T-helper 2 cell treated with Interferon-gamma antibody and Interleukin-4, amounts not matched to agents 5 μg/mL and 100 μg/mL, for 36 hours (primary cell): ENCODE data around the gene CELF2.
"Not testable (repeated sequence)": the region's sequence is repeated elsewhere in the genome, so short reads cannot be mapped to it uniquely, and the experiment has no call there.

Experiments used
- DNase-seq: peaks from one replicate; pipeline ENCODE4 v3.0.0; 2021; ENCODE audit warnings: low spot score
- H3K27ac Mint-ChIP-seq: one replicate; pipeline ENCODE4 v1.8.0; 2021; ENCODE audit warnings: mild to moderate bottlenecking, mixed read lengths
- H3K27me3 Mint-ChIP-seq: one replicate; pipeline ENCODE4 v1.8.0; 2021; ENCODE audit warnings: low read depth, mixed read lengths
- H3K36me3 Mint-ChIP-seq: one replicate; pipeline ENCODE4 v1.8.0; 2021; ENCODE audit warnings: low read depth, mixed read lengths
- H3K4me1 Mint-ChIP-seq: one replicate; pipeline ENCODE4 v1.8.0; 2021; ENCODE audit warnings: low read depth, mixed read lengths
- H3K4me3 Mint-ChIP-seq: one replicate; pipeline ENCODE4 v1.8.0; 2022; ENCODE audit warnings: mild to moderate bottlenecking, moderate library complexity, mixed read lengths
- H3K9me3 Mint-ChIP-seq: one replicate; pipeline ENCODE4 v1.8.0; 2021; ENCODE audit warnings: mixed read lengths

Gene CELF2

DNA sequence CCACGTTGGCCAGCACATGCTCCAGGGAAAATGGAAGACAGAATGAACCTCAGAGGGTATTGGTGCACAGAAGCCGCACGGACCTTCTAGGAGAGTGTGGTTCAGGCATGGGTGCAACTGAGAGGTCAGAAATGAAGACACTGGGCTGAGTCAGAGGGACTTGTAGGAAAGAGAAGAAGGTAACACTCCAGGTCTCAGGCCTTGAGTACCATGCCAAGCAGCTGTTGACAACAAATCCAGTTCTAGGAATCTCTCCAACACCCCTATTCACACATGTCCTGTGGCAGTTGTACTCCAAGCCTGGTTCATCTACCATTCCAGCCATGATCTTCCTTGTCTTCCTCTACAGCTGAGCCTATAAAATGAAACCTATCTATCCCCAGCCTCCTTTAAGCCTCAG, 342.2 kb downstream of the CELF2 start:
- DNase-seq, result no peak
- H3K9me3 Mint-ChIP-seq, result no peaks in the 10 kb centered on the region
- H3K27me3 Mint-ChIP-seq, result no peaks in the 10 kb centered on the region
- H3K4me3 Mint-ChIP-seq, result no peak overlapping the region
- H3K27ac Mint-ChIP-seq, result no peak overlapping the region
- no peaks in the 10 kb centered on the region for H3K4me1 Mint-ChIP-seq
- H3K36me3 Mint-ChIP-seq, result no peaks in the 10 kb centered on the region

DNA sequence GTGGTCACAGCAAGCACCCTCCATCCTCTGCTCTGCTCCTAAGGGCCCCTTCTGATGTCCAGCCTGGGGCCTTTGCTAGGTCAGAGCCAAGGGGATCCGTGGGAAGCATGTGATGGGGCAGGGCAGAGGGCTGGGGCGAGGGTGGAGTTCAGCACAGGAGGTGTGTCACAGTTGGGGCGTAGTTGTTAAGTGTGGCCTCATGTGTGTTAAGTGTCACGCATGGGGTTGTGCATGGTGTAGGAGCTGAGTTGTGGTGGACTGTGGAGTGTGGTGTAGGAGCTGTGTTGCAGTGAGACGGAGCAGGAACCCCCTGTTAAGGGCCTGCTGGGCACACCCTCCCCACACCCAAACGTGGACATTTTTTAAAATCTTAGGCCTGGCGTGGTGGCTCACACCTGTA, 345.8 kb downstream of the CELF2 start:
- no peaks in the 10 kb centered on the region for H3K27me3 Mint-ChIP-seq

DNA sequence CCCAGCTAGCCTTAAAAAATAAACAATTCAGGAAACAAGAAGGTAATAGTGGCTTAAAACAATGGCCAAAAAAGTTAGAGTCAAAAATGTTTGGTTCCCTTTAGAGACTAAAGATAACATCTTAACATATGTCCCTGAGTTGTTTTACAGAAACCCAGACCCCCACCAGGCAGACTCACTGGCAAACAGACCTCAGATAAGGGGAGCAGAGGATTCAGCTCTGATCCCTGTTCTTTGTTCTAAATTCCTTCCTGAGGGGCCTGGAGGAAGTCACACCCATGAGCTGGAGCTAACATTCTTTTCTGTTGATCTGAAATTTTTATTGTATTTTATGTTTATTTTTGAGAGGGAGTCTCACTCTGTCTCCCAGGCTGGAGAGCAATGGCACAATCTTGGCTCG, 346.6 kb downstream of the CELF2 start:
- no peak overlapping the region for H3K4me3 Mint-ChIP-seq
- H3K27me3 Mint-ChIP-seq, result no peaks in the 10 kb centered on the region
- H3K4me1 Mint-ChIP-seq, result peaks cover 6% of the 10 kb centered on the region
- no peaks in the 10 kb centered on the region for H3K36me3 Mint-ChIP-seq
- no peak overlapping the region for H3K27ac Mint-ChIP-seq
- DNase-seq, result no peak
- H3K9me3 Mint-ChIP-seq, result no peaks in the 10 kb centered on the region

More for the DNA sequence above, 345.8 kb downstream of the CELF2 start:
- Mint-ChIP-seq H3K27ac (no peak overlapping the region), H3K4me1 (peaks cover 6% of the 10 kb centered on the region), H3K9me3 (no peaks in the 10 kb centered on the region), H3K4me3 (no peak overlapping the region), H3K36me3 (no peaks in the 10 kb centered on the region)
- no peak for DNase-seq

DNA sequence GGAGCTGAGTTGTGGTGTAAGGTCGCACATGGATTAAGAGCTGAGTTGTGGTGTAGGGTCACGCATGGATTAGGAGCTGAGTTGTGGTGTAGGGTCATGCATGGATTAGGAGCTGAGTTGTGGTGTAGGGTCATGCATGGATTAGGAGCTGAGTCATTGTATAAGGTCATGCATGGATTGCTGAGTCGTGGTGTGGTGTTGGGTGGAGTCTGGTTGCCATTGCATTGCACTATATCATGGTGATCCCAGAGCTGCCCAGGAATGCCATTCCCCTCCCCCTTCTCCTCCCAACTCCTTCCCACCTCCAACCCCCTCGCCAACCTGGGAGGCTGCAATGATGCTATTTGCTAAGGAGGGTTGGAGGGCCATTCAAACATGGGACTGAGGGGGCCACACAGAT, 349.2 kb downstream of the CELF2 start:
- H3K9me3 Mint-ChIP-seq, DNase-seq, H3K4me3 Mint-ChIP-seq, H3K36me3 Mint-ChIP-seq, H3K27me3 Mint-ChIP-seq, H3K27ac Mint-ChIP-seq, H3K4me1 Mint-ChIP-seq: not testable (repeated sequence)

DNA sequence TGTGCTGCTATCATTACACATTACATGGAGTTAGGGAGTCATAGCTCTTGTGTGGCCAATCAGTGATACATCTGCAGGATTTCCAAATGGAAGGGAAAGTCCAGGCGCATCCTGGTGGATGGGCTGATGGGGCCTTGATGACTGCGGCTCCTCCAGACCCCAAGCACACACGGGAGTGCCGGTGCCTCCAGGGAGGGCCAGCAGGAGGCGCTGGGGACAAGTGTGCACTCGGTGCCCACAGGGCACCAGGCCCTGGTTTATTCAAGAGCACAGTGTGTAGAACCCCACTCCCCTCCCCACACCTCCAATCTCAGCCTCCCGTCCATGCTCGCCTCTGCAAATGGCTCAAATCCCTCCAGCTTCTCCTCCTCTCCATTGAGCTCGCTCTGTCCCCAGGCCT, 349.8 kb downstream of the CELF2 start:
- Mint-ChIP-seq H3K27me3 (no peaks in the 10 kb centered on the region), H3K9me3 (no peaks in the 10 kb centered on the region), H3K4me1 (peaks cover 6% of the 10 kb centered on the region), H3K36me3 (no peaks in the 10 kb centered on the region), H3K27ac (no peak overlapping the region), H3K4me3 (no peak overlapping the region)
- no peak for DNase-seq

DNA sequence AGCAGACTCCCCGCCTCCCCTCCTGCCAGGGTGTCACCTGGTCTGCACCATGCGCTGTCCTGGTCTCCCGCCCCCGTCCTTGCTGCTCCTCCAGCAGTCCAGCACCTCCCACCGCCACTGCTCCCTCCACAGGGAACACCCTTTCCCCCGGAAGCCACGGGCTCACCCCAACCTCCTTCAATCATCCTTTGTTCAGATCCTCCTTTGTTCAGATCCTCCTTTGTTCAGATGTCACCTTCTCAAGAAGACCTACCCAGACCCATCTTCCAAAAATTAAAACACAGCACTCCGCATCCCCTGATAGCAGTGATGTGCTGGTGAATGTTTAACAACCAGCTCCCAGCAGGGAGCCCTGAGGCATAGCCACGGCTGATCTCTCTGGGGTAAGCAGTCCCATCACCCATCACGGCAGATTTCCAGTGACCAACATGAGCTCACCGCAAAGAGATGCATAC, 356.1 kb downstream of the CELF2 start:
- Mint-ChIP-seq H3K4me1 (no peaks in the 10 kb centered on the region), H3K9me3 (no peaks in the 10 kb centered on the region), H3K27ac (no peak overlapping the region), H3K4me3 (no peak overlapping the region), H3K36me3 (no peaks in the 10 kb centered on the region), H3K27me3 (peaks cover 2% of the 10 kb centered on the region)
- DNase-seq, result no peak

DNA sequence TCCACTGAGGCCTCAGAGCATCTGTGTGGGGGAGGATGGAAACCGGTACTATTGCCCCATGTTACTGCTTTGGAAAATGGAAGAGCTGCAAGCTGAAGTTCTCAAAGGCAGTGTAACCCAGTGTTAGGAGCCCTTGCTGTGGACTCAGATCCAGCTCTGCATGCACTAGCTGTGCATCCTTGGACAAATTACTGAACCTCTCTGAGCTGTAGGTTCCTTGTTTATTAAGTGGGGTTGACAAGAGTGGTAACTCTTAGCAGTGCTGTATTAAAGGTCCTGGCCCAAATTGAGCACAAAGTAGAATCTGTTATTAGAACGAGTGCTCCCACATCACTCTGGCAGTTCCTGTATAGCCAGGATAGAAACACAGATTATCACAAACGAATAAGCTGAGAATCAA, 359.6 kb downstream of the CELF2 start:
- H3K27me3 Mint-ChIP-seq, result peaks cover 2% of the 10 kb centered on the region
- H3K4me1 Mint-ChIP-seq, result no peaks in the 10 kb centered on the region
- no peaks in the 10 kb centered on the region for H3K36me3 Mint-ChIP-seq
- no peak overlapping the region for H3K27ac Mint-ChIP-seq
- H3K9me3 Mint-ChIP-seq, result no peaks in the 10 kb centered on the region
- DNase-seq, result no peak
- no peak overlapping the region for H3K4me3 Mint-ChIP-seq

DNA sequence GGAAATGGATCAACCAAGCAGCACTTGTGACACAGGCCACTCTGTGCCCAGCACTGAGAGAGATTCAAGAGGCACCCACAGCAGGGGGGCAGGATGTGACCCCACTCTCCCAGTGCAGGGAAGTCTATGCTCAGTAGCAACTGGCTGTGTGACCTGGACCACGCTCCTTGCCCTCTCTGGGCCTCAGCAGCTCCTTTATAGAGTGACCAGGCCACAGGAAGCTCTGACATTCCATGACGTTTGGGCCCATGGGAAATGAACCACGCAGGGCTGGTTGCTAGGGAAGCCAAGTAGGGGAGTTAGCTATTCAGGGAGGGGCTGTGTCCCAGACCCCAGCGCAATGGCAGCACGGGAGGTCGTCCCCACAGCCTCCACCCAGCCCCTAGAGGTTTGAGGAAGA, 361.2 kb downstream of the CELF2 start:
- no peak overlapping the region for H3K27ac Mint-ChIP-seq
- no peaks in the 10 kb centered on the region for H3K36me3 Mint-ChIP-seq
- peaks cover 2% of the 10 kb centered on the region for H3K27me3 Mint-ChIP-seq
- no peak overlapping the region for H3K4me3 Mint-ChIP-seq
- H3K4me1 Mint-ChIP-seq, result no peaks in the 10 kb centered on the region
- no peak for DNase-seq
- no peaks in the 10 kb centered on the region for H3K9me3 Mint-ChIP-seq

DNA sequence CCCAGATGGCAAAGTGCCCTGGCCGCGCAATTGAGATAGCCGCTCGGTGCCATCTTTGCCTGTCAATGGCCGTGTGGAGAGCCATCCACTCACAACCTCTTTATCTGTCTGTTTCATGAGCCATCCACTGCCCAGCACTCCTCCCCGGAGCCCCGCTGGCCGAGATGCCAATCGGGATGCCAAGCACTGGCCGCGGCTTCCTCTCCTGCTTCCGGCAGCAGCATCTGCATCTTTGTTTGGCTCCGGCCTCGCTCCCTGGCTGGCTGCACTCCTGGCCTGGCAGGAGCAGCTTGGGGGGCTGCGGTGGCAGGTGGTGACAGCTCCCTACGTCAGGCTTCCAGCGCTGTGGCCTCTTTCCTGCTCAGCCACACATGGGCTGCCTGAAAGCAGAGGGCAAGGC, 362.1 kb downstream of the CELF2 start:
- Mint-ChIP-seq H3K4me1 (no peaks in the 10 kb centered on the region), H3K9me3 (no peaks in the 10 kb centered on the region), H3K4me3 (no peak overlapping the region), H3K36me3 (no peaks in the 10 kb centered on the region), H3K27me3 (peaks cover 8% of the 10 kb centered on the region), H3K27ac (no peak overlapping the region)
- no peak for DNase-seq

DNA sequence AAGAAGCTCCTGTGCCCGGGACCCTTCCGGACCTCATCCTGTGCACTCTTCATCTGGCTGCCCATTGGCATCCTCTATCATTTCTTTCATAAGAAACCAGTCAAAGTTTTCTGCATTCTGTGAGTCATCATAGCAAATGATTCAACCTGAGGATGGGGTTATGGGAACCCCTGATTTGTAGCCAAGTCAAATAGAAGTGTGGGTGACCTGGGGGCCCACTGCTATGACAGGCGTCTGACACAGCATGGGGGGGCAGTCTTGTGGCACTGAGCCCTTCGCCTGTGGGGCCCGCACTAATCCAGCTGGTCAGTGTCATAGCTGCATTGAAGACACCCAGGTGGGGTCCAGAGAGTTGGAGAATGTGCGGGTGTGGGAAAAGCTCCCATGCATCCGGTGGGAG, 363.4 kb downstream of the CELF2 start:
- no peak overlapping the region for H3K4me3 Mint-ChIP-seq
- no peak overlapping the region for H3K27ac Mint-ChIP-seq
- peaks cover 9% of the 10 kb centered on the region for H3K27me3 Mint-ChIP-seq
- H3K9me3 Mint-ChIP-seq, result no peaks in the 10 kb centered on the region
- no peaks in the 10 kb centered on the region for H3K4me1 Mint-ChIP-seq
- DNase-seq, result no peak
- no peaks in the 10 kb centered on the region for H3K36me3 Mint-ChIP-seq

DNA sequence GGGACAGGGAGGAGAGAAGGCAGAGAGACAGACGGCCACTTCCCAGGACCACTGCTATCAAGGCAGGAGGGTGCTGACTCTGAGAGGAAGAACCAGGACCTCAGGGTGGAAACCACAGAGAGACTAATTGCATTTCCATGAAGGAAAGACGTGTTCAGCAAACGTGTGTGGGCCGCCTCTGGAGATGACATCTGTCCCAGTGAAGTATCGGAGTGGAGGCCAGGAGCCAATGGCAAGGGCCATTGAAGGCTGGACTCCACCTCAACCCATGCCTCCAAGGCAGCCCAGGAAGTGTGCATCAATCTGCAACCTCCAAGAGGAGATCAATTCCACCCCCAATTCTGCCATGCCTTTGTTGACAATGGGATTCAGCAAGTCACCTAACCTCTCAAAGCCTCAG, 363.8 kb downstream of the CELF2 start:
- Mint-ChIP-seq H3K27me3 (peaks cover 9% of the 10 kb centered on the region), H3K27ac (no peak overlapping the region), H3K9me3 (no peaks in the 10 kb centered on the region), H3K4me3 (no peak overlapping the region), H3K36me3 (no peaks in the 10 kb centered on the region), H3K4me1 (no peaks in the 10 kb centered on the region)
- DNase-seq, result no peak

DNA sequence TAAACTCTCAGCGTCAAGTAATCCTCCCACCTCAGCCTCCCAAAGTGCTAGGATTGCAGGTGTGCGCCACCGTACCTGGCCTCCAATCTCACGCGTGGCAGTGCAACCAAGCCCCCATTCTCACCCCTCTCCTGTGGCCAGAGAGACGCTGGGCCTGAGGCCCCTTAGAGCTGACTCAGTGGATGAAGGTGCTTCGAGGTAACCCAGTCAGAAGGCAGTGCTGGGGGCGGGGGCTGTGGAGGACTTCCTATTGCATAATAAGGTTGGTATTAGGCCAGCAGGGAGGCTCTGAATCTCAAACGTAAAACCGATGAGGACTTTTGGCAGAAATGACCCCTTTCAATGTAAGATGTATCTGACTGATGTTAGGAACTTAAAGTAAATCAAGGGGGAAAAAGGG, 364.5 kb downstream of the CELF2 start:
- Mint-ChIP-seq H3K27me3 (peaks cover 9% of the 10 kb centered on the region), H3K27ac (no peak overlapping the region), H3K4me3 (no peak overlapping the region), H3K9me3 (no peaks in the 10 kb centered on the region), H3K36me3 (no peaks in the 10 kb centered on the region), H3K4me1 (no peaks in the 10 kb centered on the region)
- no peak for DNase-seq

DNA sequence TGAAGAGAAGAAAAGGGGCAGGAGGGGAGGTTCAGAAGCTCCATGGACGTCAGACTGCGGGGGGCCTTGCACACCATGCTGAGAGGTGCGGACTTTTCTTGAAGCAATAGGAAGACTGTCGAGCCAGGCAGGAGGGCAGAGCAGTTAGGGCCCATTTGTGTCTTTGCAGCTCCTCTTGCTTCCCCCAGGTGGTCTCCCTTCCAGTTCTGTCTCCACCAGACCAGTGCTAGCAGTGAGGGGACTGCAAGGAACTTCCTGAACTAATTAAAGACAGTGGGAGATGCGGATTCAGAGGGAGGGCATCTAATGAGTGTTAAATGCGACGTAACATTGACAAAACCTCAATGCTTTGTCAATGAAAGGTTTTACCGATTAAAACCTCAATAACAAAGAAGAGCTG, 368.4 kb downstream of the CELF2 start:
- peaks cover 9% of the 10 kb centered on the region for H3K27me3 Mint-ChIP-seq
- no peak for DNase-seq
- H3K4me3 Mint-ChIP-seq, result no peak overlapping the region
- no peaks in the 10 kb centered on the region for H3K36me3 Mint-ChIP-seq
- H3K9me3 Mint-ChIP-seq, result no peaks in the 10 kb centered on the region
- no peak overlapping the region for H3K27ac Mint-ChIP-seq
- no peaks in the 10 kb centered on the region for H3K4me1 Mint-ChIP-seq
